SK-N-SH (cell line): ENCODE results near the gene OSBPL7. TPM values are rescaled to one million over a fixed set of nuclear protein-coding genes. Genes with fewer than 3 reads are reported as not detected.
A peak's percentile ranks its signal among the peaks of the same experiment; 100 is the strongest.

Source experiments
- CTCF ChIA-PET: fragments of 300-600, 350-600 bp; formaldehyde crosslinking; extraction: SDS; loops from one replicate; lab custom pipeline; 2021; lab: Yijun Ruan, JAX
- POLR2A ChIA-PET: fragments of 350-600 bp; sonication (Branson Sonifier 250); formaldehyde crosslinking; extraction: SDS; loops from one replicate; lab custom pipeline; 2020; ENCODE audit warnings: antibody characterized with exemption, inconsistent platforms; lab: Yijun Ruan, JAX
- DNase-seq: peaks from one replicate; pipeline ENCODE4 v3.0.0; 2012
- H2AFZ ChIP-seq: fragments of 200-600 bp; sonication (generic); 2 replicates; pipeline ENCODE4 v1.8.1; 2016; ENCODE audit warnings: antibody characterized with exemption, mild to moderate bottlenecking, low read depth
- H3F3A ChIP-seq: fragments of 200-600 bp; sonication (generic); replicated peaks from 2 replicates; pipeline ENCODE3; 2016; ENCODE audit warnings: antibody characterized with exemption, mild to moderate bottlenecking; ENCODE audit not compliant: insufficient read depth
- H3K27ac ChIP-seq, 2 experiments: fragments of 200-500 bp in 1 of 2; fragments of 200-600 bp in 1 of 2; sonication (Bioruptor generic) in 1 of 2; sonication (generic), shearing (Covaris generic) in 1 of 2; 2 replicates each; pipeline versions ENCODE4 v1.5.1 to v1.6.1; 2014 to 2016; ENCODE audit warnings: low read depth in 2 of 2, inconsistent platforms in 1 of 2, low read length in 1 of 2, mild to moderate bottlenecking in 1 of 2, mixed read lengths in 1 of 2
- H3K27me3 ChIP-seq: fragments of 200-600 bp; sonication (generic), shearing (Covaris generic); 2 replicates; pipeline ENCODE4 v1.6.1; 2016; ENCODE audit warnings: mixed run types; ENCODE audit not compliant: insufficient read depth
- H3K36me3 ChIP-seq, 2 experiments: fragments of 200-500 bp in 1 of 2; fragments of 200-600 bp in 1 of 2; sonication (Bioruptor generic) in 1 of 2; sonication (generic) in 1 of 2; replicated peaks in 1 of 2; 2 replicates each; pipeline versions ENCODE3 to v1.5.1; 2014 to 2016; ENCODE audit warnings: low read length in 1 of 2, mild to moderate bottlenecking in 1 of 2; ENCODE audit not compliant: insufficient read depth in 2 of 2, control insufficient read depth in 1 of 2
- H3K4me1 ChIP-seq, 2 experiments: fragments of 200-500 bp in 1 of 2; fragments of 200-600 bp in 1 of 2; sonication (Bioruptor generic) in 1 of 2; sonication (generic), shearing (Covaris generic) in 1 of 2; 2 replicates each; pipeline versions ENCODE4 v1.5.1 to v1.6.1; 2014 to 2016; ENCODE audit warnings: low read depth in 1 of 2, low read length in 1 of 2, mixed run types in 1 of 2; ENCODE audit not compliant: insufficient read depth in 2 of 2, control insufficient read depth in 1 of 2
- H3K4me2 ChIP-seq: fragments of 200-600 bp; sonication (generic), shearing (Covaris generic); 2 replicates; pipeline ENCODE4 v1.6.1; 2017; ENCODE audit warnings: mixed run types
- H3K4me3 ChIP-seq, 2 experiments: fragments of 200-500 bp in 1 of 2; fragments of 200-600 bp in 1 of 2; sonication (Bioruptor generic) in 1 of 2; sonication (generic), shearing (Covaris generic) in 1 of 2; 2 replicates each; pipeline versions ENCODE4 v1.5.1 to v1.8.1; 2014 to 2016; ENCODE audit warnings: low read depth in 2 of 2, inconsistent platforms in 1 of 2, low read length in 1 of 2, mild to moderate bottlenecking in 1 of 2, mixed read lengths in 1 of 2, moderate library complexity in 1 of 2
- H3K79me2 ChIP-seq: fragments of 200-600 bp; sonication (generic); 2 replicates; pipeline ENCODE4 v1.8.1; 2017; ENCODE audit warnings: mild to moderate bottlenecking; ENCODE audit not compliant: insufficient read depth
- H3K9ac ChIP-seq: fragments of 200-600 bp; sonication (generic); 2 replicates; pipeline ENCODE4 v1.6.1; 2017; ENCODE audit warnings: mixed run types
- H3K9me2 ChIP-seq: fragments of 200-600 bp; sonication (generic); 2 replicates; pipeline ENCODE4 v1.6.1; 2017; ENCODE audit warnings: mixed run types
- H3K9me3 ChIP-seq: fragments of 200-600 bp; sonication (generic); 2 replicates; pipeline ENCODE4 v1.6.1; 2017; ENCODE audit warnings: mixed run types, mild to moderate bottlenecking, moderate library complexity
- H4K20me1 ChIP-seq: fragments of 200-600 bp; sonication (generic); 2 replicates; pipeline ENCODE4 v1.6.1; 2017; ENCODE audit warnings: mild to moderate bottlenecking, mixed run types; ENCODE audit not compliant: insufficient read depth
- CHD2 ChIP-seq: fragments of 150-350 bp; IDR thresholded peaks from 2 replicates; pipeline ENCODE4 v1.6.1; 2018; ENCODE audit warnings: low read length; ENCODE audit not compliant: partially characterized antibody
- FOSL2 ChIP-seq: IDR thresholded peaks from 2 replicates; pipeline ENCODE4 v1.4.0; 2012; ENCODE audit warnings: low read depth, mild to moderate bottlenecking, moderate library complexity, borderline replicate concordance
- GATA2 ChIP-seq: sonication (generic); formaldehyde crosslinking; IDR thresholded peaks from 2 replicates; pipeline ENCODE4 v1.5.0; 2020; ENCODE audit warnings: mild to moderate bottlenecking, missing genetic modification reagents
- MAX ChIP-seq: IDR thresholded peaks from 2 replicates; pipeline ENCODE4 v1.4.0; 2012; ENCODE audit warnings: low read depth
- MXI1 ChIP-seq: IDR thresholded peaks from 2 replicates; pipeline ENCODE4 v1.6.1; 2012; ENCODE audit warnings: mild to moderate bottlenecking, low read depth, low read length, improper control_type of control experiment
- NFIC ChIP-seq: IDR thresholded peaks from 2 replicates; pipeline ENCODE4 v1.4.0; 2012; ENCODE audit warnings: borderline replicate concordance
- NRF1 ChIP-seq: IDR thresholded peaks from 2 replicates; pipeline ENCODE4 v1.6.1; 2012; ENCODE audit warnings: low read depth, mild to moderate bottlenecking, low read length
- POLR2AphosphoS5 ChIP-seq: IDR thresholded peaks from 2 replicates; pipeline ENCODE4 v1.6.1; 2012; ENCODE audit warnings: low read depth, low read length
- TAF1 ChIP-seq: IDR thresholded peaks from 2 replicates; pipeline ENCODE4 v1.6.1; 2012; ENCODE audit warnings: low read depth, mild to moderate bottlenecking, low read length, moderate library complexity, borderline replicate concordance
- USF1 ChIP-seq: IDR thresholded peaks from 2 replicates; pipeline ENCODE4 v1.4.0; 2012; ENCODE audit warnings: low read depth, borderline replicate concordance
- ZBTB33 ChIP-seq: IDR thresholded peaks from 2 replicates; pipeline ENCODE4 v1.4.0; 2012; ENCODE audit warnings: low read depth, borderline replicate concordance
- WGBS: methylation state at CpG from one replicate; pipeline ENCODE4 v1.1.6; 2017; ENCODE audit warnings: low lambda C conversion rate; 5-methylcytosine and 5-hydroxymethylcytosine counted together
- polyA plus RNA-seq, 3 experiments: library from polyadenylated mRNA; depleted of rRNA; stranded (reverse); fragments of >200 nt; gene quantifications; 2 replicates each; pipeline ENCODE4 v1.2.3, GENCODE V29; 2012
- TF ChIP-seq, protein P1 (sequence below): IDR thresholded peaks from 2 replicates; pipeline ENCODE4; 2012
- TF ChIP-seq, protein P2 (sequence below): IDR thresholded peaks from 2 replicates; pipeline ENCODE4 v1.6.1; 2012; ENCODE audit warnings: mild to moderate bottlenecking, low read depth, low read length, moderate library complexity
- TF ChIP-seq, protein P3 (sequence below): fragments of 200-600 bp; sonication (generic); IDR thresholded peaks from 2 replicates; pipeline ENCODE4 v1.6.1; 2017; ENCODE audit warnings: antibody characterized with exemption, mild to moderate bottlenecking, moderate library complexity
- TF ChIP-seq, protein P4 (sequence below): fragments of 150-350 bp; IDR thresholded peaks from 2 replicates; pipeline ENCODE4 v1.6.1; 2017; ENCODE audit warnings: antibody characterized with exemption, low read length, low read depth, borderline replicate concordance

The OSBPL7 gene
- polyA plus RNA-seq, 1 of the 3 experiments (the other 2 are of a cell fraction): 23.7 TPM

DNA sequence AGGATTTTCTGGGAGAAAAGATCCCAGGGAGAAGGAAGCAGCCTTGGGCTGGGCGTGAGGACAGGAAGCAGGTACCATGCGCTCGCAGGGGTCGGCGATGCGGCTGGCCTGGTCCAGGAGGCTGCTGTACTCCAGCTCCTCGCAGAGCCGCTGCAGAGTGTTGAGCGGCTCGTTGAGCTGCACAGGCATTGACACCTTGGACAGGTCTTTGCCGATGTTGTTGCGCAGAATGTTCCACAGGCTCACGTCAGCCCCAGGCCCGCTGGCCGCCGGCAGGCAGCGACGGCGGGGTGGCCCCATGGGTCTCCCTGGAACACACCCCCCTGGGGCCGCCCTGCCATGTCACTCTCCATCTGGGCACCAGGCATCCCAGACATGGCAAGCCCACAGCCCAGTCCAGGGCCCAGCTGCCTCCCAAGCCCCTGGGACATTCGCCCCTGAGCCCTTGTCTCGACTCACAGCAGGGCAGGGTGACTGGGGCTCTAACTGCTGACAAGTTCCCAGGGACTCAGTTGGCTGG, 8.0 kb downstream of the OSBPL7 start:
- TF ChIP-seq MAX (no peak), MXI1 (no peak)
- TF ChIP-seq, protein P1, sequence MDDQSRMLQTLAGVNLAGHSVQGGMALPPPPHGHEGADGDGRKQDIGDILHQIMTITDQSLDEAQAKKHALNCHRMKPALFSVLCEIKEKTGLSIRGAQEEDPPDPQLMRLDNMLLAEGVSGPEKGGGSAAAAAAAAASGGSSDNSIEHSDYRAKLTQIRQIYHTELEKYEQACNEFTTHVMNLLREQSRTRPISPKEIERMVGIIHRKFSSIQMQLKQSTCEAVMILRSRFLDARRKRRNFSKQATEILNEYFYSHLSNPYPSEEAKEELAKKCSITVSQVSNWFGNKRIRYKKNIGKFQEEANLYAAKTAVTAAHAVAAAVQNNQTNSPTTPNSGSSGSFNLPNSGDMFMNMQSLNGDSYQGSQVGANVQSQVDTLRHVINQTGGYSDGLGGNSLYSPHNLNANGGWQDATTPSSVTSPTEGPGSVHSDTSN: no peak
- TF ChIP-seq, all 33 proteins: peak for 0
- H4K20me1 ChIP-seq: 0 out of 2 replicates have a peak, but pooled peaks cover 6% of the 10 kb centered on the region
- no peak overlapping the region for H3K27ac ChIP-seq
- no peak overlapping the region for H2AFZ ChIP-seq
- POLR2A ChIA-PET: no interaction called here
- H3K27me3 ChIP-seq: no peaks in the 10 kb centered on the region
- H3K4me2 ChIP-seq: no peak overlapping the region
- CTCF ChIA-PET: interaction anchor here (1.1 to 1.7 kb wide), 3 partner anchors 11 to 28 kb away, joined by 3 to 12 read pairs (median 5); partner anchors contain the start of gene SCRN2
- H3K9me2 ChIP-seq: no peaks in the 10 kb centered on the region
- no peaks in the 10 kb centered on the region for H3K79me2 ChIP-seq
- peaks cover 5% of the 10 kb centered on the region for H3F3A ChIP-seq
- no peak overlapping the region for H3K4me3 ChIP-seq
- H3K4me1 ChIP-seq: no peaks in the 10 kb centered on the region
- no peaks in the 10 kb centered on the region for H3K9me3 ChIP-seq
- no peak overlapping the region for H3K9ac ChIP-seq
- DNase-seq: no peak
- 94% methylated on average over 6 of the region's 22 CpGs for WGBS
- peaks cover 11 to 73% of the 10 kb centered on the region in 2 experiments for H3K36me3 ChIP-seq

- Histone ChIP-seq H3K4me2 (no peak overlapping the region), H3K9me2 (no peaks in the 10 kb centered on the region), H4K20me1 (0 out of 2 replicates have a peak, but pooled peaks cover 6% of the 10 kb centered on the region), H3K79me2 (no peaks in the 10 kb centered on the region), H2AFZ (no peak overlapping the region), H3K27ac (no peak overlapping the region), H3K36me3 (peaks cover 11 to 73% of the 10 kb centered on the region in 2 experiments), H3F3A (peaks cover 5% of the 10 kb centered on the region), H3K27me3 (no peaks in the 10 kb centered on the region), H3K4me1 (no peaks in the 10 kb centered on the region), H3K9me3 (no peaks in the 10 kb centered on the region), H3K4me3 (no peak overlapping the region), H3K9ac (no peak overlapping the region)
- DNase-seq: peak; percentile 11
- POLR2A ChIA-PET: no interaction called here
- WGBS: 93% methylated on average over 14 of the region's 14 CpGs
- CTCF ChIA-PET: no interaction called here
- TF ChIP-seq GATA2 (CRISPR knock-in tag) (no peak), POLR2AphosphoS5 (no peak), FOSL2 (no peak), NFIC (no peak), CHD2 (no peak), USF1 (no peak), TAF1 (no peak), ZBTB33 (no peak), NRF1 (no peak)
- TF ChIP-seq, protein P2, sequence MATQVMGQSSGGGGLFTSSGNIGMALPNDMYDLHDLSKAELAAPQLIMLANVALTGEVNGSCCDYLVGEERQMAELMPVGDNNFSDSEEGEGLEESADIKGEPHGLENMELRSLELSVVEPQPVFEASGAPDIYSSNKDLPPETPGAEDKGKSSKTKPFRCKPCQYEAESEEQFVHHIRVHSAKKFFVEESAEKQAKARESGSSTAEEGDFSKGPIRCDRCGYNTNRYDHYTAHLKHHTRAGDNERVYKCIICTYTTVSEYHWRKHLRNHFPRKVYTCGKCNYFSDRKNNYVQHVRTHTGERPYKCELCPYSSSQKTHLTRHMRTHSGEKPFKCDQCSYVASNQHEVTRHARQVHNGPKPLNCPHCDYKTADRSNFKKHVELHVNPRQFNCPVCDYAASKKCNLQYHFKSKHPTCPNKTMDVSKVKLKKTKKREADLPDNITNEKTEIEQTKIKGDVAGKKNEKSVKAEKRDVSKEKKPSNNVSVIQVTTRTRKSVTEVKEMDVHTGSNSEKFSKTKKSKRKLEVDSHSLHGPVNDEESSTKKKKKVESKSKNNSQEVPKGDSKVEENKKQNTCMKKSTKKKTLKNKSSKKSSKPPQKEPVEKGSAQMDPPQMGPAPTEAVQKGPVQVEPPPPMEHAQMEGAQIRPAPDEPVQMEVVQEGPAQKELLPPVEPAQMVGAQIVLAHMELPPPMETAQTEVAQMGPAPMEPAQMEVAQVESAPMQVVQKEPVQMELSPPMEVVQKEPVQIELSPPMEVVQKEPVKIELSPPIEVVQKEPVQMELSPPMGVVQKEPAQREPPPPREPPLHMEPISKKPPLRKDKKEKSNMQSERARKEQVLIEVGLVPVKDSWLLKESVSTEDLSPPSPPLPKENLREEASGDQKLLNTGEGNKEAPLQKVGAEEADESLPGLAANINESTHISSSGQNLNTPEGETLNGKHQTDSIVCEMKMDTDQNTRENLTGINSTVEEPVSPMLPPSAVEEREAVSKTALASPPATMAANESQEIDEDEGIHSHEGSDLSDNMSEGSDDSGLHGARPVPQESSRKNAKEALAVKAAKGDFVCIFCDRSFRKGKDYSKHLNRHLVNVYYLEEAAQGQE: no peak
- TF ChIP-seq, protein P3, sequence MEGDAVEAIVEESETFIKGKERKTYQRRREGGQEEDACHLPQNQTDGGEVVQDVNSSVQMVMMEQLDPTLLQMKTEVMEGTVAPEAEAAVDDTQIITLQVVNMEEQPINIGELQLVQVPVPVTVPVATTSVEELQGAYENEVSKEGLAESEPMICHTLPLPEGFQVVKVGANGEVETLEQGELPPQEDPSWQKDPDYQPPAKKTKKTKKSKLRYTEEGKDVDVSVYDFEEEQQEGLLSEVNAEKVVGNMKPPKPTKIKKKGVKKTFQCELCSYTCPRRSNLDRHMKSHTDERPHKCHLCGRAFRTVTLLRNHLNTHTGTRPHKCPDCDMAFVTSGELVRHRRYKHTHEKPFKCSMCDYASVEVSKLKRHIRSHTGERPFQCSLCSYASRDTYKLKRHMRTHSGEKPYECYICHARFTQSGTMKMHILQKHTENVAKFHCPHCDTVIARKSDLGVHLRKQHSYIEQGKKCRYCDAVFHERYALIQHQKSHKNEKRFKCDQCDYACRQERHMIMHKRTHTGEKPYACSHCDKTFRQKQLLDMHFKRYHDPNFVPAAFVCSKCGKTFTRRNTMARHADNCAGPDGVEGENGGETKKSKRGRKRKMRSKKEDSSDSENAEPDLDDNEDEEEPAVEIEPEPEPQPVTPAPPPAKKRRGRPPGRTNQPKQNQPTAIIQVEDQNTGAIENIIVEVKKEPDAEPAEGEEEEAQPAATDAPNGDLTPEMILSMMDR: no peak
- TF ChIP-seq, protein P4, sequence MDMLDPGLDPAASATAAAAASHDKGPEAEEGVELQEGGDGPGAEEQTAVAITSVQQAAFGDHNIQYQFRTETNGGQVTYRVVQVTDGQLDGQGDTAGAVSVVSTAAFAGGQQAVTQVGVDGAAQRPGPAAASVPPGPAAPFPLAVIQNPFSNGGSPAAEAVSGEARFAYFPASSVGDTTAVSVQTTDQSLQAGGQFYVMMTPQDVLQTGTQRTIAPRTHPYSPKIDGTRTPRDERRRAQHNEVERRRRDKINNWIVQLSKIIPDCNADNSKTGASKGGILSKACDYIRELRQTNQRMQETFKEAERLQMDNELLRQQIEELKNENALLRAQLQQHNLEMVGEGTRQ: no peak
These were observed 8.5 kb downstream of the OSBPL7 start for GRCh38 chr17:47813077-47813476.
